Heart left ventricle (tissue), 13 donors: ENCODE measurements around the gene MAP3K5.

ENCODE experiments used
- POLR2A ChIP-seq, 2 donors: fragments of 450-650 bp; IDR thresholded peaks; one replicate each; pipeline ENCODE4 v1.6.1; 2017; ENCODE audit warnings: antibody characterized with exemption in 2 of 2, mild to moderate bottlenecking in 2 of 2, moderate library complexity in 2 of 2
- TF ChIP-seq, protein P1 (sequence below), 12 donors: fragments of 200-600 bp; sonication (generic) in 4 of 12; IDR thresholded peaks; one replicate each; pipeline versions ENCODE4 v1.5.0 to v1.8.0; 2018 to 2022; ENCODE audit warnings: antibody characterized with exemption in 12 of 12, mild to moderate bottlenecking in 5 of 12
- donor health status: ischemic (EF 13 %, LVEDD 7.1; RV severe dilation, severe dysfunction).
- donor health status: DM: no; HTN: yes; CAD: no.
- donor health status: DM: no; HTN: no; CAD: no.
- donor health status: ischemic (EF 25% LVEDD 6.9; RV normal size, moderate dysfunction).
- donor health status: ischemic (EF 25% LVEDD 5.7; RV mildly dilated, moderate dysfunction).
- donor health status: ischemic (EF 35%, LVEDD 5.7; RV mildly dilated, moderate dysfunction).
- donor health status: nonischemic (EF 11% LVEDD 7.7; RV severe dilation, severe dysfunction).
- donor health status: DM: yes; HTN: yes; CAD: no.
- donor health status: PGD.
- donor health status: ischemic (EF 29% LVEDD 5.4; RV normal size, mild dysfunction).
- donor health status: nonischemic (EF 23%, LVEDD 6.1; RV moderate dilation, normal function).

DNA sequence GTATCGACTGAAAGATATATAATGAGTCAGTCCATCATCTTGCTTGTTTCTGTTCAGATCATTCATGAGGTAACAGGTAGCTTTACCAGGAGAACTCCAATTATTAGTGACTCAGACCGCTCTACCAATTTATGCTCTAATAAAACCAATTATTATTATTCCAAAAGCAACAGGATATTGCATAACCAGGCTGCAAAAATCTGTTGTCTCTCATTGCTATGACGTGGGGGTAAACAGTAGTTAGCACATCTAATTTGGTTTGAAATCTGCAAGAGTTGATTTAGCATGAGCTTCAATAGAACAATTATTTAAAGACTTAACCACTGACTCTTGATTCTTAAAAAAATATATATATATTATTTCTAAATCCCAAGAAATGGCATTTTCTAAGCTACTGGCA is 151.1 kb downstream of the MAP3K5 start:
- TF ChIP-seq, protein P1, sequence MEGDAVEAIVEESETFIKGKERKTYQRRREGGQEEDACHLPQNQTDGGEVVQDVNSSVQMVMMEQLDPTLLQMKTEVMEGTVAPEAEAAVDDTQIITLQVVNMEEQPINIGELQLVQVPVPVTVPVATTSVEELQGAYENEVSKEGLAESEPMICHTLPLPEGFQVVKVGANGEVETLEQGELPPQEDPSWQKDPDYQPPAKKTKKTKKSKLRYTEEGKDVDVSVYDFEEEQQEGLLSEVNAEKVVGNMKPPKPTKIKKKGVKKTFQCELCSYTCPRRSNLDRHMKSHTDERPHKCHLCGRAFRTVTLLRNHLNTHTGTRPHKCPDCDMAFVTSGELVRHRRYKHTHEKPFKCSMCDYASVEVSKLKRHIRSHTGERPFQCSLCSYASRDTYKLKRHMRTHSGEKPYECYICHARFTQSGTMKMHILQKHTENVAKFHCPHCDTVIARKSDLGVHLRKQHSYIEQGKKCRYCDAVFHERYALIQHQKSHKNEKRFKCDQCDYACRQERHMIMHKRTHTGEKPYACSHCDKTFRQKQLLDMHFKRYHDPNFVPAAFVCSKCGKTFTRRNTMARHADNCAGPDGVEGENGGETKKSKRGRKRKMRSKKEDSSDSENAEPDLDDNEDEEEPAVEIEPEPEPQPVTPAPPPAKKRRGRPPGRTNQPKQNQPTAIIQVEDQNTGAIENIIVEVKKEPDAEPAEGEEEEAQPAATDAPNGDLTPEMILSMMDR (IDR thresholded peaks at IDR 0.05): no peak
- TF ChIP-seq POLR2A (IDR thresholded peaks at IDR 0.05): no peak
